ENCODE measurements around the gene RTL10.

Gene RTL10

GRCh38 chr22:19888131-19888746 lies 33.6 kb upstream of the RTL10 start:
- TF ChIP-seq POLR2AphosphoS5 (IDR thresholded peaks at IDR 0.05; ENCODE audit: low read depth, low read length) (no peak), TAF1 (IDR thresholded peaks at IDR 0.05; ENCODE audit: borderline replicate concordance, insufficient read depth, low read length) (no peak), FOXP2 (optimal IDR thresholded peaks at IDR 0.05; ENCODE audit: borderline replicate concordance, extremely low read depth, extremely low read length, insufficient read depth) (no peak), REST (IDR thresholded peaks at IDR 0.05; ENCODE audit: insufficient read depth in 1 of 2, low read depth in 2 of 2, low read length in 2 of 2) (no peak), SIN3A (IDR thresholded peaks at IDR 0.05; ENCODE audit: borderline replicate concordance, insufficient read depth, low read length) (no peak)

- no peak for TF ChIP-seq TAF1 (IDR thresholded peaks at IDR 0.05; ENCODE audit: borderline replicate concordance, insufficient read depth, low read length)
- TF ChIP-seq POLR2AphosphoS5 (IDR thresholded peaks at IDR 0.05; ENCODE audit: low read depth, low read length) = no peak
- TF ChIP-seq FOXP2 (optimal IDR thresholded peaks at IDR 0.05; ENCODE audit: borderline replicate concordance, extremely low read depth, extremely low read length, insufficient read depth) = no peak
- TF ChIP-seq SIN3A (IDR thresholded peaks at IDR 0.05; ENCODE audit: borderline replicate concordance, insufficient read depth, low read length) = no peak
- TF ChIP-seq REST (IDR thresholded peaks at IDR 0.05; ENCODE audit: insufficient read depth in 1 of 2, low read depth in 2 of 2, low read length in 2 of 2) = no peak
Measured at GRCh38 chr22:19887256-19887985, 32.7 kb upstream of the RTL10 start.

GRCh38 chr22:19886605-19887255 lies 32.1 kb upstream of the RTL10 start:
- no peak for TF ChIP-seq REST (IDR thresholded peaks at IDR 0.05; ENCODE audit: insufficient read depth in 1 of 2, low read depth in 2 of 2, low read length in 2 of 2)
- no peak for TF ChIP-seq POLR2AphosphoS5 (IDR thresholded peaks at IDR 0.05; ENCODE audit: low read depth, low read length)
- no peak for TF ChIP-seq TAF1 (IDR thresholded peaks at IDR 0.05; ENCODE audit: borderline replicate concordance, insufficient read depth, low read length)
- no peak for TF ChIP-seq FOXP2 (optimal IDR thresholded peaks at IDR 0.05; ENCODE audit: borderline replicate concordance, extremely low read depth, extremely low read length, insufficient read depth)
- TF ChIP-seq SIN3A (IDR thresholded peaks at IDR 0.05; ENCODE audit: borderline replicate concordance, insufficient read depth, low read length) = no peak

GRCh38 chr22:19885841-19886592 lies 31.3 kb upstream of the RTL10 start:
- no peak for TF ChIP-seq TAF1 (IDR thresholded peaks at IDR 0.05; ENCODE audit: borderline replicate concordance, insufficient read depth, low read length)
- no peak for TF ChIP-seq REST (IDR thresholded peaks at IDR 0.05; ENCODE audit: insufficient read depth in 1 of 2, low read depth in 2 of 2, low read length in 2 of 2)
- TF ChIP-seq SIN3A (IDR thresholded peaks at IDR 0.05; ENCODE audit: borderline replicate concordance, insufficient read depth, low read length) = no peak
- no peak for TF ChIP-seq FOXP2 (optimal IDR thresholded peaks at IDR 0.05; ENCODE audit: borderline replicate concordance, extremely low read depth, extremely low read length, insufficient read depth)
